COLO829 (cell line): ENCODE data around the gene HCRTR1.

ENCODE experiments used
- DNase-seq: peaks from one replicate; pipeline ENCODE4 v3.0.0; 2012; ENCODE audit warnings: low spot score

HCRTR1 gene

DNA sequence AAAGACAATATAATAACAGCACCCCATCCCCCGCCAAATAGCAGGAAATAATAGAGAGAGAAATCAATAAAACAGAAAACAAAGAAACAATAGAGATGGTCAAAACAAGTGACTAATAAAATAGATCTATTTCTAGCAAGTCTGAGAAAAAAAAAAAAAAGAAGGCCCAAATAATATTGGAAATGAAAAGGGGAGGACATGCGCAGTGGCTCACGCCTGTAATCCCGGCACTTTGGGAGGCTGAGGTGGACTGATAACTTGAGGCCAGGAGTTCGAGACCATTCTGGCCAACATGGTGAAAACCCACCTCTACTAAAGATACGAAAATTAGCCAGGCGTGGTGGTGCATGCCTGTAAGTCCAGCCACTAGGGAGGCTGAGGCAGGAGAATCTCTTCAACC, 18.5 kb upstream of the HCRTR1 start:
- DNase-seq = no peak

DNA sequence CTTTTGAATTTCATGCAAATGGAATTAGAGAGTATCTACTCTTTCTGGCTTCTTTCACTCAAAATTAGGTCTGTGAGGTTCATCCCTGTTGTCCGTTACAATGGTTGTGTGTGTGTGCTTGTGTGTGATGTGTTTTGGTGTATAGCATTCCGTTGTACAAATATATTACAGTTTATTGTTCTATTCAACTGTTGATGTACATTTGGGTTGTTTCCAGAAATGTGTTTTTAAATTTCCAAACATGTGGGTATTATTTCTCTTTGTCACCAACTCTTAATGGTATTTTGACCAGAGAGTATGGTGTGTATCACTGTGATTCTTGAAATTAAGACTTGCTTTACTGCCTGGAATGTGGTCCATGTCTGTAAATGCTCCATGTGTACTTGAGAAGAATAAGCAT, 16.8 kb upstream of the HCRTR1 start:
- DNase-seq = no peak

DNA sequence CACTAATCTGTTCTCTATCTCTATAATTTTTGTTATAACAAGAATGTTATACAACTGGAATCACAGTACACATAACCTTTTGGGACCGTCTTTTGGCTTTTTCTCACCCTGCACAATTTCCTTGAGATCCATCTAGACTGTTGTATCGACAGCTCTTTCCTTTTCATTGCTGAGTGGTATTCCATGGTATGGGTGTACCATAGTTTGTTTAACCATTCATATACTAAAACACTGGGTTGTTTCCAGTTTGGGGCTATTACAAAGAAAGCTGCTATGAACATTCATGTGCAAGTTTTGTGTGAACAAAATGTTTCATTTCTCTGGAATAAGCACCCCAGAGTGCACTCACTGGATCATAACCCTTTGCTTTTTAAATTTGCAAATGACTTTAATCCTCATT, 15.4 kb upstream of the HCRTR1 start:
- no peak for DNase-seq

- no peak for DNase-seq
Measured at GRCh38 chr1:31605908-31606427, 11.5 kb upstream of the HCRTR1 start.

GRCh38 chr1:31607360-31607759, 10.1 kb upstream of the HCRTR1 start:
- DNase-seq = no peak

DNA sequence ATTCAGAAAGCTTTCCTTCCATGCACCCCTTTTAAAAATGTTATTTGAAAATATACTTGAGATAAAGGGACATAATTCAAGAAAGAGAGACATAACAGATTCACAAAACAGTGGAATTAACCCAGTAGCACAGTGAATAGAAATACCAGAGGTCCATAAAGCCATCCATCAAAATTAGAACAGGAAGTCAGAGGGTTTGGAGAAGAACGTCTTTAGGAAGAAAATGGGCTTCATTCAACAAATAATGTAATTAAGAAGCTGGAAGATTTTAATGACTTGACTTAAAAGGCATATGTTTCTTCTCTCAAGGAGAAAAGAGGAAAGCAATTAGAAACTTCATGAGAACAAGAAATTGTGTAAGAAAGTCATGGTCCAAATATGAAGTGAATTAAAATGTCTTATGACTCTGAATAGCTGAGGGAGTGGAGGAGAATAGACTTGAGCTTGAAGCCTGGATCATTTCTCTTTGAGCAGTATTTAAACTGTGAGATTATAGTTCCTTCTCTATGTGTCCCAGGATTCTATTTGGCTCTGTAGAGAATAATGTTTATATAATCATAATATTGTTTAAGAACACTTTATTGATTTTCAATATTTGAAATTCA, 7.9 kb upstream of the HCRTR1 start:
- no peak for DNase-seq

- no peak for DNase-seq
Measured at GRCh38 chr1:31614414-31615005, 3.0 kb upstream of the HCRTR1 start.

- no peak for DNase-seq
Measured at GRCh38 chr1:31615414-31615813, 2.1 kb upstream of the HCRTR1 start.

GRCh38 chr1:31615939-31616338, 1.6 kb upstream of the HCRTR1 start:
- no peak for DNase-seq

GRCh38 chr1:31617916-31618746, 642 bp downstream of the HCRTR1 start:
- DNase-seq = peak; percentile 18

- no peak for DNase-seq
Measured at GRCh38 chr1:31618916-31619846, 1.7 kb downstream of the HCRTR1 start.

- no peak for DNase-seq
Measured at GRCh38 chr1:31620631-31621497, 3.4 kb downstream of the HCRTR1 start.

GRCh38 chr1:31621498-31621820, 4.0 kb downstream of the HCRTR1 start:
- DNase-seq = no peak

DNA sequence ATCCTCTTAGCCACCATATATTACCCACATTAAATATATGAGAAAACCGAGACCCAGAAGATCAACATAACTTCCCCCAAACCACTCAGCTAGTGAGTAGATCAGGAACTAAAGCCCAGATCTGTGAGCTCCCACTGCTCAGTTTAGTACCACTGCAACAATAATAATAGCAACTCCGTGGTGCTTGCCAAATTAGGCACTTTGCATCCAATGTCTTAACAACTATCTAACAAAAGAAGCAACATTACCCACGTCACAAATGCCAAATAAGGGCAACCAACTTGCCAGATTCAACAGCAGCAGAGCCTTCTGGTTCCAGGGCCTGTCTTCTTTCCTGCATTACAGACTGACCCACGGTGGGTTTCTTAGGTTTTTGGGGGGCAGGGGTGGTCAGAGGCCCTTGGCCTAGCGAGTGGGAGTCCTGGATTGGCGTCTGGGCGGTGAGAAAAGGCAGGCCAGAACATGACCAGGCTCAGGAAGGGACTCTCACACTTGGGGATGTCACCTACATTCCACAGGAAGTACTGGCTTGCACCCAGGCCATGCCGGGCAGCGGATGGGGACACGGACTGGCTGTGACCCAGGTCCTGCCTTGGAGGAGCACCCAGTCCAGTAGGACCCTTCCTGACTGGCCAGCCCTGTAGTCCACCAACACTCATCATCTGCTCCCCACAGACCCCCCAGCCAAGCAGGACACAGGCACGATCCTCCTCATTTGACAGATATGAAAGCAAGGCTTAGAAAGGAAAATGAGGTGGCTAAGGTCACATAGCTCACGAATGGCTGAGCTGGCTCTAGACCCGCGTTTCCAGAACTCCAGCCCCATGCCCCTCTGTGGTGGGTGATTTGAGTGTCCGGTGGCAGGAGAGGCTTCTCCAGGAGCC, 4.6 kb downstream of the HCRTR1 start:
- no peak for DNase-seq

- no peak for DNase-seq
Measured at GRCh38 chr1:31623365-31623764, 5.9 kb downstream of the HCRTR1 start.

- no peak for DNase-seq
Measured at GRCh38 chr1:31624309-31624708, 6.8 kb downstream of the HCRTR1 start.

- no peak for DNase-seq
Measured at GRCh38 chr1:31624731-31625514, 7.4 kb downstream of the HCRTR1 start.

GRCh38 chr1:31625561-31626222, 8.2 kb downstream of the HCRTR1 start:
- no peak for DNase-seq
